SK-N-SH (cell line): ENCODE measurements around the gene MRPL18. TPM values are rescaled to one million over a fixed set of nuclear protein-coding genes. Genes with fewer than 3 reads are reported as not detected.

ENCODE experiments used
- CTCF ChIA-PET: fragments of 300-600, 350-600 bp; formaldehyde crosslinking; extraction: SDS; loops from one replicate; lab custom pipeline; 2021; lab: Yijun Ruan, JAX
- POLR2A ChIA-PET: fragments of 350-600 bp; sonication (Branson Sonifier 250); formaldehyde crosslinking; extraction: SDS; loops from one replicate; lab custom pipeline; 2020; ENCODE audit warnings: antibody characterized with exemption, inconsistent platforms; lab: Yijun Ruan, JAX
- DNase-seq: peaks from one replicate; pipeline ENCODE4 v3.0.0; 2012
- H2AFZ ChIP-seq: fragments of 200-600 bp; sonication (generic); 2 replicates; pipeline ENCODE4 v1.8.1; 2016; ENCODE audit warnings: antibody characterized with exemption, mild to moderate bottlenecking, low read depth
- H3F3A ChIP-seq: fragments of 200-600 bp; sonication (generic); replicated peaks from 2 replicates; pipeline ENCODE3; 2016; ENCODE audit warnings: antibody characterized with exemption, mild to moderate bottlenecking; ENCODE audit not compliant: insufficient read depth
- H3K27ac ChIP-seq, 2 experiments: fragments of 200-500 bp in 1 of 2; fragments of 200-600 bp in 1 of 2; sonication (Bioruptor generic) in 1 of 2; sonication (generic), shearing (Covaris generic) in 1 of 2; 2 replicates each; pipeline versions ENCODE4 v1.5.1 to v1.6.1; 2014 to 2016; ENCODE audit warnings: low read depth in 2 of 2, inconsistent platforms in 1 of 2, low read length in 1 of 2, mild to moderate bottlenecking in 1 of 2, mixed read lengths in 1 of 2
- H3K27me3 ChIP-seq: fragments of 200-600 bp; sonication (generic), shearing (Covaris generic); 2 replicates; pipeline ENCODE4 v1.6.1; 2016; ENCODE audit warnings: mixed run types; ENCODE audit not compliant: insufficient read depth
- H3K36me3 ChIP-seq, 2 experiments: fragments of 200-500 bp in 1 of 2; fragments of 200-600 bp in 1 of 2; sonication (Bioruptor generic) in 1 of 2; sonication (generic) in 1 of 2; replicated peaks in 1 of 2; 2 replicates each; pipeline versions ENCODE3 to v1.5.1; 2014 to 2016; ENCODE audit warnings: low read length in 1 of 2, mild to moderate bottlenecking in 1 of 2; ENCODE audit not compliant: insufficient read depth in 2 of 2, control insufficient read depth in 1 of 2
- H3K4me1 ChIP-seq, 2 experiments: fragments of 200-500 bp in 1 of 2; fragments of 200-600 bp in 1 of 2; sonication (Bioruptor generic) in 1 of 2; sonication (generic), shearing (Covaris generic) in 1 of 2; 2 replicates each; pipeline versions ENCODE4 v1.5.1 to v1.6.1; 2014 to 2016; ENCODE audit warnings: low read depth in 1 of 2, low read length in 1 of 2, mixed run types in 1 of 2; ENCODE audit not compliant: insufficient read depth in 2 of 2, control insufficient read depth in 1 of 2
- H3K4me2 ChIP-seq: fragments of 200-600 bp; sonication (generic), shearing (Covaris generic); 2 replicates; pipeline ENCODE4 v1.6.1; 2017; ENCODE audit warnings: mixed run types
- H3K4me3 ChIP-seq, 2 experiments: fragments of 200-500 bp in 1 of 2; fragments of 200-600 bp in 1 of 2; sonication (Bioruptor generic) in 1 of 2; sonication (generic), shearing (Covaris generic) in 1 of 2; 2 replicates each; pipeline versions ENCODE4 v1.5.1 to v1.8.1; 2014 to 2016; ENCODE audit warnings: low read depth in 2 of 2, inconsistent platforms in 1 of 2, low read length in 1 of 2, mild to moderate bottlenecking in 1 of 2, mixed read lengths in 1 of 2, moderate library complexity in 1 of 2
- H3K79me2 ChIP-seq: fragments of 200-600 bp; sonication (generic); 2 replicates; pipeline ENCODE4 v1.8.1; 2017; ENCODE audit warnings: mild to moderate bottlenecking; ENCODE audit not compliant: insufficient read depth
- H3K9ac ChIP-seq: fragments of 200-600 bp; sonication (generic); 2 replicates; pipeline ENCODE4 v1.6.1; 2017; ENCODE audit warnings: mixed run types
- H3K9me2 ChIP-seq: fragments of 200-600 bp; sonication (generic); 2 replicates; pipeline ENCODE4 v1.6.1; 2017; ENCODE audit warnings: mixed run types
- H3K9me3 ChIP-seq: fragments of 200-600 bp; sonication (generic); 2 replicates; pipeline ENCODE4 v1.6.1; 2017; ENCODE audit warnings: mixed run types, mild to moderate bottlenecking, moderate library complexity
- H4K20me1 ChIP-seq: fragments of 200-600 bp; sonication (generic); 2 replicates; pipeline ENCODE4 v1.6.1; 2017; ENCODE audit warnings: mild to moderate bottlenecking, mixed run types; ENCODE audit not compliant: insufficient read depth
- JUND ChIP-seq: IDR thresholded peaks from 2 replicates; pipeline ENCODE4 v1.4.0; 2012
- MXI1 ChIP-seq: IDR thresholded peaks from 2 replicates; pipeline ENCODE4 v1.6.1; 2012; ENCODE audit warnings: mild to moderate bottlenecking, low read depth, low read length, improper control_type of control experiment
- NRF1 ChIP-seq: IDR thresholded peaks from 2 replicates; pipeline ENCODE4 v1.6.1; 2012; ENCODE audit warnings: low read depth, mild to moderate bottlenecking, low read length
- RCOR1 ChIP-seq: fragments of 150-350 bp; IDR thresholded peaks from 2 replicates; pipeline ENCODE4 v1.6.1; 2017; ENCODE audit warnings: antibody characterized with exemption, low read length
- RXRA ChIP-seq: IDR thresholded peaks from 2 replicates; pipeline ENCODE4 v1.4.0; 2012; ENCODE audit warnings: low read depth, mild to moderate bottlenecking, borderline replicate concordance
- TAF1 ChIP-seq: IDR thresholded peaks from 2 replicates; pipeline ENCODE4 v1.6.1; 2012; ENCODE audit warnings: low read depth, mild to moderate bottlenecking, low read length, moderate library complexity, borderline replicate concordance
- TCF12 ChIP-seq: IDR thresholded peaks from 2 replicates; pipeline ENCODE4 v1.4.0; 2012
- YY1 ChIP-seq: IDR thresholded peaks from 2 replicates; pipeline ENCODE4 v1.4.0; 2012; ENCODE audit warnings: low read depth, mild to moderate bottlenecking
- WGBS: methylation state at CpG from one replicate; pipeline ENCODE4 v1.1.6; 2017; ENCODE audit warnings: low lambda C conversion rate; 5-methylcytosine and 5-hydroxymethylcytosine counted together
- polyA plus RNA-seq, 3 experiments: library from polyadenylated mRNA; depleted of rRNA; stranded (reverse); fragments of >200 nt; gene quantifications; 2 replicates each; pipeline ENCODE4 v1.2.3, GENCODE V29; 2012
- small RNA-seq, 7 experiments: library from RNA; depleted of rRNA; stranded (forward); fragments of <200 nt; gene quantifications; one replicate each; pipeline ENCODE3, GENCODE V24; 2012
- TF ChIP-seq, protein P1 (sequence below): IDR thresholded peaks from 2 replicates; pipeline ENCODE4 v1.6.1; 2012; ENCODE audit warnings: mild to moderate bottlenecking, low read depth, low read length, moderate library complexity

The MRPL18 gene
- polyA plus RNA-seq, 1 of the 3 experiments (the other 2 are of a cell fraction) = 84.4 TPM

GRCh38 chr6:159844737-159845645 is 54.7 kb downstream of the MRPL18 start:
- Histone ChIP-seq H3F3A (no peaks in the 10 kb centered on the region), H3K4me2 (no peak overlapping the region), H3K36me3 (no peaks in the 10 kb centered on the region), H3K9me2 (no peaks in the 10 kb centered on the region), H2AFZ (no peak overlapping the region), H3K27ac (no peak overlapping the region), H3K27me3 (no peaks in the 10 kb centered on the region), H3K4me3 (no peak overlapping the region), H3K4me1 (no peaks in the 10 kb centered on the region), H3K9me3 (no peaks in the 10 kb centered on the region), H3K9ac (no peak overlapping the region), H3K79me2 (no peaks in the 10 kb centered on the region), H4K20me1 (no peaks in the 10 kb centered on the region)
- no peak for DNase-seq
- 62% methylated on average over 8 of the region's 13 CpGs for WGBS
- TF ChIP-seq MXI1 (no peak), TCF12 (no peak), YY1 (no peak), TAF1 (no peak), NRF1 (no peak), RXRA (no peak), JUND (no peak), RCOR1 (no peak)
- TF ChIP-seq, protein P1, sequence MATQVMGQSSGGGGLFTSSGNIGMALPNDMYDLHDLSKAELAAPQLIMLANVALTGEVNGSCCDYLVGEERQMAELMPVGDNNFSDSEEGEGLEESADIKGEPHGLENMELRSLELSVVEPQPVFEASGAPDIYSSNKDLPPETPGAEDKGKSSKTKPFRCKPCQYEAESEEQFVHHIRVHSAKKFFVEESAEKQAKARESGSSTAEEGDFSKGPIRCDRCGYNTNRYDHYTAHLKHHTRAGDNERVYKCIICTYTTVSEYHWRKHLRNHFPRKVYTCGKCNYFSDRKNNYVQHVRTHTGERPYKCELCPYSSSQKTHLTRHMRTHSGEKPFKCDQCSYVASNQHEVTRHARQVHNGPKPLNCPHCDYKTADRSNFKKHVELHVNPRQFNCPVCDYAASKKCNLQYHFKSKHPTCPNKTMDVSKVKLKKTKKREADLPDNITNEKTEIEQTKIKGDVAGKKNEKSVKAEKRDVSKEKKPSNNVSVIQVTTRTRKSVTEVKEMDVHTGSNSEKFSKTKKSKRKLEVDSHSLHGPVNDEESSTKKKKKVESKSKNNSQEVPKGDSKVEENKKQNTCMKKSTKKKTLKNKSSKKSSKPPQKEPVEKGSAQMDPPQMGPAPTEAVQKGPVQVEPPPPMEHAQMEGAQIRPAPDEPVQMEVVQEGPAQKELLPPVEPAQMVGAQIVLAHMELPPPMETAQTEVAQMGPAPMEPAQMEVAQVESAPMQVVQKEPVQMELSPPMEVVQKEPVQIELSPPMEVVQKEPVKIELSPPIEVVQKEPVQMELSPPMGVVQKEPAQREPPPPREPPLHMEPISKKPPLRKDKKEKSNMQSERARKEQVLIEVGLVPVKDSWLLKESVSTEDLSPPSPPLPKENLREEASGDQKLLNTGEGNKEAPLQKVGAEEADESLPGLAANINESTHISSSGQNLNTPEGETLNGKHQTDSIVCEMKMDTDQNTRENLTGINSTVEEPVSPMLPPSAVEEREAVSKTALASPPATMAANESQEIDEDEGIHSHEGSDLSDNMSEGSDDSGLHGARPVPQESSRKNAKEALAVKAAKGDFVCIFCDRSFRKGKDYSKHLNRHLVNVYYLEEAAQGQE = no peak
- CTCF ChIA-PET = no interaction called here
- POLR2A ChIA-PET = no interaction called here

Small RNA genes within 50 kb of the gene (small RNA-seq; reads per million reads assigned to genes)
- 0.38 to 512 (median 23.7) reads per million in 7 experiments for gene SNORA20
- 0 reads per million in 7 experiments for gene SNORA29

Other genes with a start within 250 kb of the MRPL18 start
- 26.8 and 29.0 TPM in 2 replicates for gene SOD2, start 97.2 kb upstream of the MRPL18 start, polyA plus RNA-seq (2012; rRNA removed)
- 12.8 and 14.0 TPM in 2 replicates for gene WTAP, start 63.0 kb upstream of the MRPL18 start, polyA plus RNA-seq (2012; rRNA removed)
- gene ACAT2, start 28.4 kb upstream of the MRPL18 start, polyA plus RNA-seq (2012; rRNA removed) = 13.1 and 14.5 TPM in 2 replicates
- 138 and 154 TPM in 2 replicates for gene TCP1, start 865 bp upstream of the MRPL18 start, polyA plus RNA-seq (2012; rRNA removed)
- gene PNLDC1, start 9.8 kb downstream of the MRPL18 start, polyA plus RNA-seq (2012; rRNA removed) = not detected in 2 replicates
- gene MAS1, start 100.5 kb downstream of the MRPL18 start, polyA plus RNA-seq (2012; rRNA removed) = not detected in 2 replicates
- gene IGF2R, start 178.6 kb downstream of the MRPL18 start, polyA plus RNA-seq (2012; rRNA removed) = 25.7 and 45.0 TPM in 2 replicates